Urinary bladder (tissue), 4 donors: Measurements from ENCODE around the gene CTPS1. TPM values are rescaled to one million over a fixed set of nuclear protein-coding genes. Genes with fewer than 3 reads are reported as not detected.

Source experiments
- DNase-seq: peaks from one replicate; pipeline ENCODE4 v3.0.0-alpha.2; 2015; ENCODE audit errors: extremely low spot score
- H3K27ac ChIP-seq: one replicate; pipeline ENCODE4 v1.5.1; 2013; ENCODE audit warnings: low read depth, mild to moderate bottlenecking, moderate library complexity
- H3K36me3 ChIP-seq: one replicate; pipeline ENCODE4 v1.6.1; 2013; ENCODE audit warnings: mild to moderate bottlenecking, moderate library complexity; ENCODE audit not compliant: insufficient read depth
- H3K4me1 ChIP-seq: one replicate; pipeline ENCODE4 v1.6.1; 2013; ENCODE audit warnings: mild to moderate bottlenecking, moderate library complexity; ENCODE audit not compliant: insufficient read depth
- H3K4me3 ChIP-seq: one replicate; pipeline ENCODE4 v1.5.1; 2013; ENCODE audit warnings: low read depth, low read length
- WGBS: extraction: QIAGEN DNeasy Blood & Tissue Kit; methylation state at CpG from one replicate; pipeline ENCODE4 v1.1.7; 2013; 5-methylcytosine and 5-hydroxymethylcytosine counted together
- polyA plus RNA-seq: library from polyadenylated mRNA; stranded (reverse); fragments of 200-250 nt; gene quantifications from one replicate; pipeline ENCODE4 v1.2.3, GENCODE V29; 2013
- small RNA-seq: library from RNA; depleted of rRNA; stranded (forward); fragments of <200 nt; gene quantifications from one replicate; pipeline ENCODE3, GENCODE V24; 2014
- total RNA-seq: library from RNA; depleted of rRNA; stranded (reverse); fragments of >200 nt; gene quantifications from one replicate; pipeline ENCODE4 v1.2.3, GENCODE V29; 2014
- donor health status: healthy with polysubstance abuse.
- donor health status: healthy.

The CTPS1 gene
- total and polyA plus RNA-seq, 2 donors, result 22.9 to 43.8 TPM

GRCh38 chr1:41056907-41057306, 77.4 kb downstream of the CTPS1 start:
- 94% methylated on average over 5 of the region's 5 CpGs for WGBS
- Histone ChIP-seq H3K27ac (no peak overlapping the region), H3K4me1 (no peaks in the 10 kb centered on the region), H3K4me3 (no peak overlapping the region), H3K36me3 (peaks cover 2% of the 10 kb centered on the region)
- no peak for DNase-seq

Small RNAs within 50 kb of the gene (small RNA-seq; reads per million reads assigned to genes)
- not detected for gene UBE2V1P8

Other genes with a start within 250 kb of the CTPS1 start
- 2.0 TPM for gene KCNQ4, start 195.9 kb upstream of the CTPS1 start, total RNA-seq
- 13.1 TPM for gene KCNQ4, start 195.9 kb upstream of the CTPS1 start, polyA plus RNA-seq
- gene CITED4, start 117.3 kb upstream of the CTPS1 start, total RNA-seq, result 2.0 TPM
- gene CITED4, start 117.3 kb upstream of the CTPS1 start, polyA plus RNA-seq, result 8.8 TPM
- 0.69 TPM for gene SLFNL1, start 42.0 kb downstream of the CTPS1 start, total RNA-seq
- 0.24 TPM for gene SLFNL1, start 42.0 kb downstream of the CTPS1 start, polyA plus RNA-seq